ENCODE measurements around the gene KCNC1.

- TF ChIP-seq CTCF (IDR thresholded peaks at IDR 0.05) (no peak), POLR2A (IDR thresholded peaks at IDR 0.05) (no peak)
Measured at GRCh38 chr11:17718510-17718962, 16.0 kb upstream of the KCNC1 start.
